ENCODE results near the gene TPH1.
A peak's percentile ranks its signal among the peaks of the same experiment; 100 is the strongest.
"Not testable (repeated sequence)": the region's sequence is repeated elsewhere in the genome, so short reads cannot be mapped to it uniquely, and the experiment has no call there.

TPH1 gene

DNA sequence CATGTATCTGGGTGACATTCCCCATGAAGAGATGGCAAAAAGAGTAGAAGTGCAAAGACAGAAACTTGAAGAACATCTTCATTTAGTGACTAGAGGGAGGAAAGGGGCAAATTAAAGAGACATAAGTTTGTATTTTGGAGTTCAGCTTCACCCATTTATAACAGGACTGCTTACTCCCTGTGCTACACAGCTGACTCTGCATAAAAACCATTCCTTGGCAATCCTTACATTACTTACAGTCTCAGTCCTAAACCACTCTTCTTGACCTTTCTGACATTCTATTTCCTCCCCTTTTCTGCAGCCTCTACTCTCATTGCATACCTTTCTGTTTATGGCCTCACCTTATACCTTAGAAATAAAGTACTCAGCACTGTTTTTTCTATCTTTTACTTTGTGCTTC, 26.4 kb downstream of the TPH1 start:
- no peak for DNase-seq (ENCODE audit: low spot score)

GRCh38 chr11:18016789-18017188, 29.3 kb downstream of the TPH1 start:
- DNase-seq (ENCODE audit: low spot score), result no peak

- DNase-seq (ENCODE audit: low spot score), result no peak
Measured at GRCh38 chr11:18014876-18015275, 31.2 kb downstream of the TPH1 start.

DNA sequence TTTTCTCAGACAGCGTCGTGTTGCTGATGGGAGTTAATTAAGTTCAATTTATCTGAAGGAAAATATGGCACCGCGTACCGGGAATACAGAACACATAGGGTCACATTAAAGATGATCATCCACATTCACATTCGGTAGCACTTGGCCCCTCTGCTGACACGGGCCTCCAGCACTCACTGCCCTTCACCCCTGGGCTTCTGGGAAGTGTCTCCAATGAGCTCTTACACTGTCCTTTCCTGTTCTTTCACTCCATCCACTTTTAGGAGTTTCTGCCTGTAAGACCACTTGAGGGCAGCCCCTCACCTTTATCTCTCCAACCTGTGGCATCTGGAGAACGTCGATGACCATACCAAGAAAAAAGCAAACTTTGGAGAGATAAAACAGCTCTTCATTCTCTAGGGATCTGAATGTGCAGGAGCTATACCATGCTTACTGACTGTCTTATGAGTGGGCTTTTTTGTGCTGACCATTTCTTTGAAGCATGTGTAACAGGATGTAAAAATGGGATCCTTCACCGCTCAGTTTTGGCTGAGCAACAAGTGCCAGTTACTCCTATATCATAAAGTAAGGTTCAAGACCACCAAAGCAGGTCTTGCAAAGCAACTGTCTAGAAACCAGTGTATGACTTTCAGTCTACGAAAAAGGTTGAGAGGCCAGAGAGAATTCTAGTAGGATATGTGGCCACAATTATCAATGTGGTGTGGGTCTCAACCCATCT, 32.1 kb downstream of the TPH1 start:
- no peak for DNase-seq (ENCODE audit: low spot score)

DNA sequence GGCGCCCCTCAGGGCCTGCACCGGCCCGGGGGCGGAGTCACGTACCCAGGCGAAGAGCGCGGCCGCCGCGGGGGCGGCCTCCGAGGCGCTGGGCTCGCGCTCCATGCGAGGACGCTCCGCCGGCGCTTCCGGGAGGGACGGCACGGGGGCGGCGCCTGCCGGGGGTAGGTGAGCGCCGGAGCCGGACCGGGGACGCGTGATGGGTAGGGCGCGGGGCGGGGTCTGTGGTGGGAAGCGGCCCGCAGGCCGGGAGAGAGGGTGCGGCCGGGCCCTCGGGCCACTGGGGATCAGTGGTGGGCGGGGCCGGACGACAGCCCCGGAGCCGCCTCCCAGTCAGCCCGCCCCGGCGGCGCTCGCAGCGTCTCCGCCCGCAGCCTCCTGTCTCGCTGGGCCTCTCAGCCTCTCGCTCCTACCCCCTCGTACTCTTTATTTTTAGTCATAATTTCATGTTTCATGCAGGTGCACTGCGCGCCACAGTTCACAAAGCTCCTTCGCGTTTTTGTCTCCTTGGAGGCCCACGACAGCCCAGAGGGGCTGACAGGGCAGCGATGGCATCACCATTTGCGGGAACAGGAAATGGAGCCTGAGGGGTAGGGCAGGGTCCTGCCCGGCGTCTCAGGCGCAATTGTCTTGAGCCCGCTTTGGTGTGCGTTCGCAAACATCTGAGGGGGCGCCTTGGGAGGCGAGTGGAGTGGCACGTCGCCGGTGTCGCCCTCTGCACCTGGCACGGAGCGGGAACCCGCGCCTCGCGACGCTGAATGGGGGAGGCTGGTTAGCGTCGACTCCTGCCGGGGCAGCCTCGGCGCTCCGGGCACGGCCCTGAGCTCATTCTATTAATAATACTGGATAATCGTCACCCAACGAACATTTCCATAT, 32.9 kb downstream of the TPH1 start, which contains the start of gene SERGEF:
Gene SERGEF, minus strand, starts transcription at position 142 of the 876 bp plus-strand sequence. Its CDS starts 37 bp downstream, at position 105.
- DNase-seq (ENCODE audit: low spot score), result peak; percentile 85

DNA sequence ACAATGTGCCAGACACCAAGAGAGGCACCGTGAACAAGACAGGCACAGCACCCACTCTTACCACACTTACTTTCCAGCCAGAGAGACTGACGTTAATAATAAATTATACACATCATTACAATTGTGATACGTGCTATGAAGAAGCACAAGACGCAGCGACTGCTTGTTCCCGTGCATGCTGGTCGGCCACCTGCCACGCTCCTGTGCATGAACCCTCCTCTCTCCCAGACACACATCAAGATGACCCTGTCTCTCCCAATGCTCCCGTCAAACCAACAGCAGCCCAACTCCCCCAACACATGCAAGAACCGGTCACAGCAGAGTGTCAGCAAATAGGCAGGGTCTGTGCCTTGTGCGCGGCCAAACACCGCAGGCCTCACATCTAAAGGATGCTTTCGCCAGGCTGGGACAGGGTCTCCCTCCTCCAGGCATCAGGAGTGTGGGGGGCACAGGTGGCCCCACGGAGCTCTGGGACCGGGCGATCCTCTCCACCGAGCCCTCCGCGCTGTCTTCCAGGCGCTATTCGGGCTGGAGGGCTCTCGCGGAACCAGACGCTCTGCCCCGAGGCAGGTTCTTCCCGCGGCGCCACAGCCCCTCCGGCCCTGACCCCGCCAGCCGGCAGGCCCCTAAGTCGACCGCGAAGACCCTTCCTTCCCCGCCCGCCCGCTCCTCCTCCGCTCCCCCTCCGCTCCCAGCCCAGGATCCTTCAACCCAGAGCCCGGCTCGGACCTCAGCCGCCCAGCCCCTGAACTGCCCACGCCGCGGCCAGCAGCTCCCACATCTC, 33.8 kb downstream of the TPH1 start:
- DNase-seq (ENCODE audit: low spot score), result no peak

- no peak for DNase-seq (ENCODE audit: low spot score)
Measured at GRCh38 chr11:18011633-18012032, 34.4 kb downstream of the TPH1 start.

- DNase-seq (ENCODE audit: low spot score), result no peak
Measured at GRCh38 chr11:18010977-18011586, 35.0 kb downstream of the TPH1 start.

DNA sequence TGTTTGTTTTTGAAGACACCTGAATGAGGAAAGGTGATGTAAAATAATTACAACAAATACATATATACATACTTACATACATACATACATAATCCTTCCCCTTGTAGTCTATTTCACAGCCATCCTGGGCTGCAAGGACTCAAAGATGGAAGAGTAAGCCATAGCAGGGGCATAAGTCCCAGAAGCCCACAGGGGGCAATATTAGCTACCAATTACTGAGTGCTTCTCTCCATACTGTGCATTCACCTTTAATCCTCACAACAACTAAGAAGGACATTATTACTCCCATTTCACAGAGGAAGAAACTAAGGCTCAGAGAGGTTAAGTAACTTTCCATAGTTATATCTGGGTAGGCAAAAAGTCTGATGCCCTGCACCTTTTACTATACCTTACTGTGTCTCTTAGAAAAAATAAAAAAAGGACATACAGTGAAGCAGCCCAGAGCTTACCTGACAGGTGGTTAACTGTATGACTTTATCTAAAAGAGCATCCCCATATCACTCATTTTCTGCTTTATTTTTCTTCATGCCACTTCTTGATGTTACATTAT, 35.9 kb downstream of the TPH1 start:
- no peak for DNase-seq (ENCODE audit: low spot score)

GRCh38 chr11:18005376-18006129, 40.5 kb downstream of the TPH1 start:
- no peak for DNase-seq (ENCODE audit: low spot score)

DNA sequence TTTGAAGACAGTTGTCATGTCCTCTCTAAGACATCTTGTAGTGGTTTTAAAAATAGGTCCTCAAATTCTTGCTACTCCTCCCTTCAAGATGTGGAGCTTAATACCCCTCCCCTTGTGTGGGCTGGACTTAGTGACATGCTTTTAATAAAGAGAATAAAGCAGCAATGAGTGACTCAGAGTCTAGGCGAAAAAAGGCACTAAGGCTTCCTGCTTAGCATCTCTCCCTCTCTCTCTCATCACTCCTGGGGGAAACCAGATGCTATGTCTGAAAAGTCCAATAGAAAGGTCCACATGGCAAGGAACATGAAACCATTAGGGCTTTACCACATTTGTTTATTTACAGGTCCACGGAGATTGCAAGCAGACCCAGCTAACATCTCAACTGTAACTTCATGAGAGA, 44.9 kb downstream of the TPH1 start:
- no peak for DNase-seq (ENCODE audit: low spot score)

GRCh38 chr11:18000760-18001159, 45.3 kb downstream of the TPH1 start:
- no peak for DNase-seq (ENCODE audit: low spot score)

- DNase-seq (ENCODE audit: low spot score), result not testable (repeated sequence)
Measured at GRCh38 chr11:18000128-18000527, 45.9 kb downstream of the TPH1 start.
